T-cell (primary cell): ENCODE results near the gene FANCC. TPM values are rescaled to one million over a fixed set of nuclear protein-coding genes. Genes with fewer than 3 reads are reported as not detected.

Experiments
- ATAC-seq, 4 experiments: fragments of 200-7000 bp in 3 of 4; fragments of 150-1000 bp in 1 of 4; cut with Tn5 transposase; replicated peaks in 1 of 4; 1 replicate in 3 of 4; 2 replicates in 1 of 4; pipeline ENCODE4 v1.10.0; 2021; ENCODE audit warnings: moderate library complexity in 3 of 4, mild to moderate bottlenecking in 2 of 4, moderate number of reproducible peaks in 1 of 4
- CTCF ChIA-PET, 2 donors: fragments of 300-600 bp; sonication (Branson Sonifier 250); formaldehyde crosslinking; loops; one replicate each; lab custom pipeline; 2022; ENCODE audit warnings: antibody characterized with exemption in 2 of 2; lab: Charles Lee
- POLR2A ChIA-PET, 2 donors: fragments of 300-600 bp; sonication (Branson Sonifier 250); formaldehyde crosslinking; loops; one replicate each; lab custom pipeline; 2022; ENCODE audit warnings: antibody characterized with exemption in 2 of 2; lab: Charles Lee
- DNase-seq, 35 experiments: peaks; one replicate each; pipeline versions ENCODE4 v3.0.0 to v3.0.0-alpha.2; 2013 to 2023
- H3K27ac ChIP-seq: one replicate; pipeline ENCODE4 v1.5.1; 2013; ENCODE audit warnings: low read length
- H3K27me3 ChIP-seq, 2 experiments: replicated peaks in 1 of 2; 1 replicate in 1 of 2; 2 replicates in 1 of 2; pipeline versions ENCODE4 v1.6.1 to v1.7.0; 2013; ENCODE audit warnings: low read length in 1 of 2, mixed read lengths in 1 of 2; ENCODE audit not compliant: control insufficient read depth in 2 of 2, insufficient read depth in 2 of 2; ENCODE audit errors: extremely low read depth in 1 of 2
- H3K36me3 ChIP-seq, 2 donors: 1 replicate in 1 of 2; 2 replicates in 1 of 2; pipeline versions ENCODE4 v1.6.1 to v1.7.0; 2013; ENCODE audit warnings: low read length in 1 of 2; ENCODE audit not compliant: control insufficient read depth in 2 of 2, insufficient read depth in 1 of 2; ENCODE audit errors: extremely low read depth in 1 of 2
- H3K4me1 ChIP-seq, 2 experiments: 1 replicate in 1 of 2; 2 replicates in 1 of 2; pipeline versions ENCODE4 v1.6.1 to v1.7.0; 2013; ENCODE audit warnings: low read length in 2 of 2, mixed read lengths in 1 of 2; ENCODE audit not compliant: insufficient read depth in 2 of 2, control insufficient read depth in 1 of 2; ENCODE audit errors: extremely low read depth in 1 of 2
- H3K4me3 ChIP-seq, 2 donors: 1 replicate in 1 of 2; 2 replicates in 1 of 2; pipeline versions ENCODE4 v1.5.1 to v1.7.0; 2013; ENCODE audit warnings: mild to moderate bottlenecking in 2 of 2, low read length in 1 of 2, moderate library complexity in 1 of 2; ENCODE audit not compliant: control insufficient read depth in 1 of 2; ENCODE audit errors: extremely low read depth in 1 of 2
- H3K9me3 ChIP-seq: 2 replicates; pipeline ENCODE4 v1.7.0; 2013
- H3K27ac Mint-ChIP-seq, 2 donors: one replicate each; pipeline ENCODE4 v1.8.0; 2020 to 2021; ENCODE audit warnings: mild to moderate bottlenecking in 2 of 2, mixed read lengths in 2 of 2
- H3K27me3 Mint-ChIP-seq, 2 donors: one replicate each; pipeline ENCODE4 v1.8.0; 2021 to 2022; ENCODE audit warnings: mixed read lengths in 2 of 2
- H3K36me3 Mint-ChIP-seq: one replicate; pipeline ENCODE4 v1.8.0; 2021; ENCODE audit warnings: mixed read lengths
- H3K4me1 Mint-ChIP-seq, 3 donors: one replicate each; pipeline ENCODE4 v1.8.0; 2020 to 2022; ENCODE audit warnings: mixed read lengths in 3 of 3, mild to moderate bottlenecking in 1 of 3
- H3K4me3 Mint-ChIP-seq, 3 donors: one replicate each; pipeline ENCODE4 v1.8.0; 2020 to 2022; ENCODE audit warnings: mild to moderate bottlenecking in 3 of 3, mixed read lengths in 3 of 3, moderate library complexity in 3 of 3
- H3K9me3 Mint-ChIP-seq, 3 donors: one replicate each; pipeline ENCODE4 v1.8.0; 2020 to 2022; ENCODE audit warnings: mixed read lengths in 3 of 3
- WGBS: methylation state at CpG from one replicate; pipeline ENCODE4 v1.1.5; 2013; ENCODE audit warnings: missing lambda C conversion rate; ENCODE audit not compliant: insufficient coverage; 5-methylcytosine and 5-hydroxymethylcytosine counted together
- total RNA-seq, 35 experiments: library from RNA in 6 of 35; stranded (reverse) in 6 of 35; fragments of 120-200 nt in 1 of 35; gene quantifications; one replicate each; pipeline versions ENCODE4 v1.2.1 to v1.2.4 and lab custom pipeline; 2013 to 2026

The FANCC gene
- total RNA-seq, 5 donors from 2014 or later (not counting 1 experiment from before 2014, with no cell fraction given): 4.2 to 11.6 (median 4.8) TPM

- H3K27ac ChIP-seq: no peak overlapping the region
- no peak overlapping the region for H3K27ac Mint-ChIP-seq
- peaks cover 0 to 3% of the 10 kb centered on the region in 2 donors for H3K36me3 ChIP-seq
- H3K4me1 Mint-ChIP-seq: no peaks in the 10 kb centered on the region
- no peak overlapping the region for H3K4me3 ChIP-seq
- H3K27me3 ChIP-seq: no peaks in the 10 kb centered on the region
- ChIA-PET POLR2A (no interaction called here), CTCF (no interaction called here)
- WGBS: 83% methylated on average over 3 of the region's 3 CpGs
- DNase-seq (no peak), ATAC-seq (no peak)
- peaks cover 20% of the 10 kb centered on the region for H3K36me3 Mint-ChIP-seq
- no peak overlapping the region for H3K4me3 Mint-ChIP-seq
- no peaks in the 10 kb centered on the region for H3K4me1 ChIP-seq
- no peaks in the 10 kb centered on the region for H3K27me3 Mint-ChIP-seq
- no peaks in the 10 kb centered on the region for H3K9me3 ChIP-seq
- no peaks in the 10 kb centered on the region for H3K9me3 Mint-ChIP-seq
Measured at GRCh38 chr9:95142728-95143127, 174.8 kb downstream of the FANCC start.

- no peak overlapping the region for H3K27ac ChIP-seq
- ChIA-PET POLR2A (interaction anchor here in 1 of 2 donors (0.6 kb wide), 1 partner anchor 23 kb away, joined by 5 read pairs; no protein-coding TSS in a partner anchor), CTCF (interaction anchor here in 1 of 2 donors (0.7 kb wide), 1 partner anchor 24 kb away, joined by 8 read pairs; no protein-coding TSS in a partner anchor)
- Mint-ChIP-seq H3K27me3 (no peaks in the 10 kb centered on the region), H3K27ac (no peak overlapping the region), H3K9me3 (no peaks in the 10 kb centered on the region), H3K4me3 (no peak overlapping the region), H3K4me1 (no peaks in the 10 kb centered on the region), H3K36me3 (peaks cover 24% of the 10 kb centered on the region)
- H3K4me3 ChIP-seq: no peak overlapping the region
- H3K27me3 ChIP-seq: no peaks in the 10 kb centered on the region
- ATAC-seq (no peak), DNase-seq (no peak)
- no peaks in the 10 kb centered on the region for H3K9me3 ChIP-seq
- H3K36me3 ChIP-seq: peaks cover 0 to 3% of the 10 kb centered on the region in 2 donors
- no peaks in the 10 kb centered on the region for H3K4me1 ChIP-seq
- no CpG with 5 or more reads among the region's 4 CpGs for WGBS
Measured at GRCh38 chr9:95142315-95142714, 175.2 kb downstream of the FANCC start.

- Mint-ChIP-seq H3K4me3 (no peak overlapping the region), H3K27me3 (no peaks in the 10 kb centered on the region), H3K36me3 (peaks cover 24% of the 10 kb centered on the region), H3K9me3 (no peaks in the 10 kb centered on the region), H3K27ac (no peak overlapping the region), H3K4me1 (no peaks in the 10 kb centered on the region)
- no peaks in the 10 kb centered on the region for H3K4me1 ChIP-seq
- ChIA-PET CTCF (no interaction called here), POLR2A (interaction anchor here in 1 of 2 donors (0.7 kb wide), 1 partner anchor 668 kb away, joined by 3 read pairs; no protein-coding TSS in a partner anchor)
- no peaks in the 10 kb centered on the region for H3K27me3 ChIP-seq
- WGBS: no CpG with 5 or more reads among the region's 2 CpGs
- DNase-seq (no peak), ATAC-seq (no peak)
- H3K9me3 ChIP-seq: no peaks in the 10 kb centered on the region
- H3K4me3 ChIP-seq: no peak overlapping the region
- peaks cover 0 to 3% of the 10 kb centered on the region in 2 donors for H3K36me3 ChIP-seq
- H3K27ac ChIP-seq: no peak overlapping the region
Measured at GRCh38 chr9:95140821-95141220, 176.7 kb downstream of the FANCC start.

- CTCF ChIA-PET: no interaction called here
- no peak for ATAC-seq
Measured at GRCh38 chr9:95139126-95139525, 178.4 kb downstream of the FANCC start.

GRCh38 chr9:95138474-95138873 lies 179.0 kb downstream of the FANCC start:
- H3K27ac ChIP-seq: no peak overlapping the region
- H3K4me3 ChIP-seq: no peak overlapping the region
- H3K27me3 ChIP-seq: no peaks in the 10 kb centered on the region
- H3K27me3 Mint-ChIP-seq: no peaks in the 10 kb centered on the region
- ChIA-PET CTCF (no interaction called here), POLR2A (no interaction called here)
- no peak overlapping the region for H3K27ac Mint-ChIP-seq
- H3K36me3 Mint-ChIP-seq: peaks cover 15% of the 10 kb centered on the region
- no peaks in the 10 kb centered on the region for H3K4me1 ChIP-seq
- H3K9me3 Mint-ChIP-seq: no peaks in the 10 kb centered on the region
- no peaks in the 10 kb centered on the region for H3K4me1 Mint-ChIP-seq
- H3K9me3 ChIP-seq: no peaks in the 10 kb centered on the region
- peaks cover 0 to 3% of the 10 kb centered on the region in 2 donors for H3K36me3 ChIP-seq
- 94% methylated on average over 4 of the region's 10 CpGs for WGBS
- ATAC-seq (no peak), DNase-seq (no peak)
- H3K4me3 Mint-ChIP-seq: no peak overlapping the region

More at GRCh38 chr9:95139126-95139525, 178.4 kb downstream of the FANCC start:
- H3K36me3 Mint-ChIP-seq: peaks cover 16% of the 10 kb centered on the region
- no peaks in the 10 kb centered on the region for H3K9me3 Mint-ChIP-seq
- DNase-seq: no peak
- no peaks in the 10 kb centered on the region for H3K9me3 ChIP-seq
- H3K36me3 ChIP-seq: peaks cover 0 to 3% of the 10 kb centered on the region in 2 donors
- H3K27me3 ChIP-seq: no peaks in the 10 kb centered on the region
- H3K27ac Mint-ChIP-seq: no peak overlapping the region
- H3K4me1 Mint-ChIP-seq: no peaks in the 10 kb centered on the region
- WGBS: 94% methylated on average over 6 of the region's 10 CpGs
- POLR2A ChIA-PET: no interaction called here
- H3K27ac ChIP-seq: no peak overlapping the region
- H3K4me3 Mint-ChIP-seq: no peak overlapping the region
- no peaks in the 10 kb centered on the region for H3K27me3 Mint-ChIP-seq
- H3K4me3 ChIP-seq: no peak overlapping the region
- H3K4me1 ChIP-seq: no peaks in the 10 kb centered on the region

GRCh38 chr9:95137587-95138145 lies 179.8 kb downstream of the FANCC start:
- H3K27me3 ChIP-seq: no peaks in the 10 kb centered on the region
- no peak overlapping the region for H3K4me3 ChIP-seq
- H3K4me1 ChIP-seq: no peaks in the 10 kb centered on the region
- WGBS: 100% methylated on average over 4 of the region's 14 CpGs
- Mint-ChIP-seq H3K4me1 (no peaks in the 10 kb centered on the region), H3K9me3 (no peaks in the 10 kb centered on the region), H3K36me3 (peaks cover 13% of the 10 kb centered on the region), H3K4me3 (no peak overlapping the region), H3K27me3 (no peaks in the 10 kb centered on the region), H3K27ac (no peak overlapping the region)
- H3K9me3 ChIP-seq: no peaks in the 10 kb centered on the region
- H3K27ac ChIP-seq: no peak overlapping the region
- ChIA-PET CTCF (no interaction called here), POLR2A (no interaction called here)
- H3K36me3 ChIP-seq: peaks cover 0 to 3% of the 10 kb centered on the region in 2 donors
- DNase-seq (no peak), ATAC-seq (no peak)
